HL-60 (cell line): ENCODE measurements around the gene PSMB5.

Experiments used
- CTCF ChIP-seq: IDR thresholded peaks from one replicate; pipeline ENCODE4 v1.5.1; 2011; ENCODE audit warnings: low read length, control low read depth, inconsistent platforms; ENCODE audit not compliant: insufficient read depth
- GABPA ChIP-seq: IDR thresholded peaks from 2 replicates; pipeline ENCODE4 v1.6.1; 2012; ENCODE audit warnings: low read depth
- SPI1 ChIP-seq: IDR thresholded peaks from 2 replicates; pipeline ENCODE4 v1.6.1; 2012; ENCODE audit warnings: low read depth, mild to moderate bottlenecking, borderline replicate concordance

GRCh38 chr14:22996768-22997654, 37.7 kb downstream of the PSMB5 start:
- TF ChIP-seq CTCF (no peak), GABPA (no peak), SPI1 (no peak)
